Measurements from ENCODE around the gene PSMF1.

PSMF1 gene

GRCh38 chr20:1118336-1119127 is at the start of gene PSMF1:
PSMF1 (plus strand) TSS chr20:1118602; CDS start chr20:1118774, 172 bp downstream.
- Mint-ChIP-seq H3K4me1 (ENCODE audit: low read depth) (peaks cover 56% of the 10 kb centered on the region), H3K27ac (peak within 1 kb of the TSS; percentile 92), H3K4me3 (peak within 1 kb of the TSS; percentile 95), H3K36me3 (peaks cover 13% of the 10 kb centered on the region), H3K27me3 (no peaks in the 10 kb centered on the region), H3K9me3 (ENCODE audit: low read depth) (no peaks in the 10 kb centered on the region)

GRCh38 chr20:1072258-1072657 is 46.1 kb upstream of the PSMF1 start:
- Mint-ChIP-seq H3K27me3 (peaks cover 2% of the 10 kb centered on the region), H3K36me3 (peaks cover 21% of the 10 kb centered on the region), H3K27ac (no peak overlapping the region), H3K9me3 (ENCODE audit: low read depth) (peaks cover 15% of the 10 kb centered on the region), H3K4me1 (ENCODE audit: low read depth) (no peaks in the 10 kb centered on the region), H3K4me3 (no peak overlapping the region)

GRCh38 chr20:1075616-1076015 is 42.8 kb upstream of the PSMF1 start:
- no peak overlapping the region for H3K27ac Mint-ChIP-seq
- H3K4me1 Mint-ChIP-seq (ENCODE audit: low read depth) = no peaks in the 10 kb centered on the region
- H3K9me3 Mint-ChIP-seq (ENCODE audit: low read depth) = no peaks in the 10 kb centered on the region
- H3K36me3 Mint-ChIP-seq = peaks cover 5% of the 10 kb centered on the region
- no peak overlapping the region for H3K4me3 Mint-ChIP-seq
- no peaks in the 10 kb centered on the region for H3K27me3 Mint-ChIP-seq

GRCh38 chr20:1081891-1082290 is 36.5 kb upstream of the PSMF1 start:
- no peak overlapping the region for H3K27ac Mint-ChIP-seq
- peaks cover 13% of the 10 kb centered on the region for H3K4me1 Mint-ChIP-seq (ENCODE audit: low read depth)
- H3K36me3 Mint-ChIP-seq = peaks cover 10% of the 10 kb centered on the region
- H3K4me3 Mint-ChIP-seq = no peak overlapping the region
- no peaks in the 10 kb centered on the region for H3K27me3 Mint-ChIP-seq
- peaks cover 9% of the 10 kb centered on the region for H3K9me3 Mint-ChIP-seq (ENCODE audit: low read depth)

- H3K27ac Mint-ChIP-seq = no peak overlapping the region
- H3K36me3 Mint-ChIP-seq = peaks cover 10% of the 10 kb centered on the region
- no peaks in the 10 kb centered on the region for H3K27me3 Mint-ChIP-seq
These were observed 34.8 kb upstream of the PSMF1 start for GRCh38 chr20:1083431-1084080.

GRCh38 chr20:1085492-1086276 is 32.7 kb upstream of the PSMF1 start:
- peaks cover 22% of the 10 kb centered on the region for H3K4me1 Mint-ChIP-seq (ENCODE audit: low read depth)
- peaks cover 22% of the 10 kb centered on the region for H3K36me3 Mint-ChIP-seq
- no peak overlapping the region for H3K4me3 Mint-ChIP-seq
- no peaks in the 10 kb centered on the region for H3K27me3 Mint-ChIP-seq
- H3K27ac Mint-ChIP-seq = no peak overlapping the region
- peaks cover 16% of the 10 kb centered on the region for H3K9me3 Mint-ChIP-seq (ENCODE audit: low read depth)

More at GRCh38 chr20:1083431-1084080, 34.8 kb upstream of the PSMF1 start:
- no peak overlapping the region for H3K4me3 Mint-ChIP-seq
- peaks cover 9% of the 10 kb centered on the region for H3K9me3 Mint-ChIP-seq (ENCODE audit: low read depth)
- peaks cover 22% of the 10 kb centered on the region for H3K4me1 Mint-ChIP-seq (ENCODE audit: low read depth)

GRCh38 chr20:1086277-1087213 is 31.9 kb upstream of the PSMF1 start:
- Mint-ChIP-seq H3K27me3 (no peaks in the 10 kb centered on the region), H3K36me3 (peaks cover 23% of the 10 kb centered on the region), H3K4me1 (ENCODE audit: low read depth) (peaks cover 22% of the 10 kb centered on the region), H3K27ac (no peak overlapping the region), H3K9me3 (ENCODE audit: low read depth) (peaks cover 16% of the 10 kb centered on the region), H3K4me3 (no peak overlapping the region)

GRCh38 chr20:1087311-1087905 is 31.0 kb upstream of the PSMF1 start:
- Mint-ChIP-seq H3K36me3 (peaks cover 26% of the 10 kb centered on the region), H3K27ac (no peak overlapping the region), H3K4me3 (no peak overlapping the region), H3K27me3 (no peaks in the 10 kb centered on the region), H3K4me1 (ENCODE audit: low read depth) (peaks cover 22% of the 10 kb centered on the region), H3K9me3 (ENCODE audit: low read depth) (peaks cover 16% of the 10 kb centered on the region)

- no peaks in the 10 kb centered on the region for H3K4me1 Mint-ChIP-seq (ENCODE audit: low read depth)
- no peaks in the 10 kb centered on the region for H3K27me3 Mint-ChIP-seq
- H3K27ac Mint-ChIP-seq = no peak overlapping the region
- H3K4me3 Mint-ChIP-seq = no peak overlapping the region
- no peaks in the 10 kb centered on the region for H3K9me3 Mint-ChIP-seq (ENCODE audit: low read depth)
- H3K36me3 Mint-ChIP-seq = peaks cover 12% of the 10 kb centered on the region
These were observed 23.7 kb upstream of the PSMF1 start for GRCh38 chr20:1094751-1095150.

- no peaks in the 10 kb centered on the region for H3K4me1 Mint-ChIP-seq (ENCODE audit: low read depth)
- peaks cover 6% of the 10 kb centered on the region for H3K9me3 Mint-ChIP-seq (ENCODE audit: low read depth)
- peaks cover 9% of the 10 kb centered on the region for H3K36me3 Mint-ChIP-seq
- H3K27me3 Mint-ChIP-seq = no peaks in the 10 kb centered on the region
- no peak overlapping the region for H3K27ac Mint-ChIP-seq
- H3K4me3 Mint-ChIP-seq = no peak overlapping the region
These were observed 16.9 kb upstream of the PSMF1 start for GRCh38 chr20:1101533-1101932.

GRCh38 chr20:1102016-1102415 is 16.4 kb upstream of the PSMF1 start:
- H3K27me3 Mint-ChIP-seq = no peaks in the 10 kb centered on the region
- H3K4me1 Mint-ChIP-seq (ENCODE audit: low read depth) = no peaks in the 10 kb centered on the region
- peaks cover 8% of the 10 kb centered on the region for H3K36me3 Mint-ChIP-seq
- H3K9me3 Mint-ChIP-seq (ENCODE audit: low read depth) = peaks cover 6% of the 10 kb centered on the region
- H3K4me3 Mint-ChIP-seq = no peak overlapping the region
- no peak overlapping the region for H3K27ac Mint-ChIP-seq

- H3K4me3 Mint-ChIP-seq = no peak overlapping the region
- peaks cover 6% of the 10 kb centered on the region for H3K9me3 Mint-ChIP-seq (ENCODE audit: low read depth)
- H3K27me3 Mint-ChIP-seq = no peaks in the 10 kb centered on the region
- peaks cover 6% of the 10 kb centered on the region for H3K36me3 Mint-ChIP-seq
- H3K27ac Mint-ChIP-seq = no peak overlapping the region
- H3K4me1 Mint-ChIP-seq (ENCODE audit: low read depth) = peaks cover 4% of the 10 kb centered on the region
These were observed 14.7 kb upstream of the PSMF1 start for GRCh38 chr20:1103751-1104150.

GRCh38 chr20:1105599-1106194 is 12.7 kb upstream of the PSMF1 start:
- Mint-ChIP-seq H3K27me3 (no peaks in the 10 kb centered on the region), H3K4me3 (no peak overlapping the region), H3K9me3 (ENCODE audit: low read depth) (peaks cover 6% of the 10 kb centered on the region), H3K4me1 (ENCODE audit: low read depth) (peaks cover 4% of the 10 kb centered on the region), H3K27ac (no peak overlapping the region), H3K36me3 (peaks cover 6% of the 10 kb centered on the region)
